Testis (tissue), 2 donors: Measurements from ENCODE around the gene NEURL1B.

Experiments used
- POLR2A ChIP-seq: fragments of 450-650 bp; IDR thresholded peaks from one replicate; pipeline ENCODE4 v1.6.1; 2017; ENCODE audit warnings: antibody characterized with exemption, mild to moderate bottlenecking, moderate library complexity
- TF ChIP-seq, protein P1 (sequence below), 3 experiments: fragments of 450-650 bp in 2 of 3; fragments of 200-600 bp in 1 of 3; sonication (generic) in 1 of 3; IDR thresholded peaks; one replicate each; pipeline ENCODE4 v1.5.1; 2016 to 2019; ENCODE audit warnings: antibody characterized with exemption in 3 of 3, mild to moderate bottlenecking in 2 of 3, moderate library complexity in 1 of 3

DNA sequence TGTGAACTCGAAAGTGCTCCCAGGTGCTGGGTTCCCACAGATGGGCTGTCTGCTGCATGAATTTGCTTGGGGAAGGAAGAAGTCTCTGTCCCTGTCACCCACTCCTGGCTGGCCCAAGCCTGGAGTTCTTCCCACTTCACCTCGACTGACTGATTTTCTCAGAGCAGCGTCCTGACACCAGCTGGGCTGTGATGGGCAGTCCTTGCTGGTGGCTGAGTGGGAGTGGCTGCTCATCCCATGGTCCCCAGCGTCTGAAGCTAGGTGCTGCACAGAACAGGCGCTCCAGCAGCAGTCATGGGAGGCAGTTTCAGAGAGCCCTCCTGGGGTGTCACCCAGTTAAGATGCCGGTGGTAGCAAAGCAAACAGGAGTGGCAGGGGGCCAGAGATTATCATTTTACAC, 10.1 kb upstream of the NEURL1B start:
- TF ChIP-seq, protein P1, sequence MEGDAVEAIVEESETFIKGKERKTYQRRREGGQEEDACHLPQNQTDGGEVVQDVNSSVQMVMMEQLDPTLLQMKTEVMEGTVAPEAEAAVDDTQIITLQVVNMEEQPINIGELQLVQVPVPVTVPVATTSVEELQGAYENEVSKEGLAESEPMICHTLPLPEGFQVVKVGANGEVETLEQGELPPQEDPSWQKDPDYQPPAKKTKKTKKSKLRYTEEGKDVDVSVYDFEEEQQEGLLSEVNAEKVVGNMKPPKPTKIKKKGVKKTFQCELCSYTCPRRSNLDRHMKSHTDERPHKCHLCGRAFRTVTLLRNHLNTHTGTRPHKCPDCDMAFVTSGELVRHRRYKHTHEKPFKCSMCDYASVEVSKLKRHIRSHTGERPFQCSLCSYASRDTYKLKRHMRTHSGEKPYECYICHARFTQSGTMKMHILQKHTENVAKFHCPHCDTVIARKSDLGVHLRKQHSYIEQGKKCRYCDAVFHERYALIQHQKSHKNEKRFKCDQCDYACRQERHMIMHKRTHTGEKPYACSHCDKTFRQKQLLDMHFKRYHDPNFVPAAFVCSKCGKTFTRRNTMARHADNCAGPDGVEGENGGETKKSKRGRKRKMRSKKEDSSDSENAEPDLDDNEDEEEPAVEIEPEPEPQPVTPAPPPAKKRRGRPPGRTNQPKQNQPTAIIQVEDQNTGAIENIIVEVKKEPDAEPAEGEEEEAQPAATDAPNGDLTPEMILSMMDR (IDR thresholded peaks at IDR 0.05): no peak
- no peak for TF ChIP-seq POLR2A
